Prostate gland (tissue), 2 donors: ENCODE results near the gene GLCE. TPM values are rescaled to one million over a fixed set of nuclear protein-coding genes. Genes with fewer than 3 reads are reported as not detected.
"Not testable (repeated sequence)": the region's sequence is repeated elsewhere in the genome, so short reads cannot be mapped to it uniquely, and the experiment has no call there.

Experiments
- DNase-seq: peaks from one replicate; pipeline ENCODE4 v3.0.0-alpha.2; 2019; ENCODE audit warnings: low spot score
- H3K27ac ChIP-seq, 2 donors: fragments of 200-600 bp; sonication (generic); 2 replicates each; pipeline ENCODE4 v1.5.1; 2017 to 2019
- H3K27me3 ChIP-seq: fragments of 200-600 bp; sonication (generic); replicated peaks from 2 replicates; pipeline ENCODE4 v1.5.1; 2019; ENCODE audit not compliant: insufficient read depth
- H3K36me3 ChIP-seq, 2 donors: fragments of 200-600 bp; sonication (generic); 1 replicate in 1 of 2; 2 replicates in 1 of 2; pipeline versions ENCODE4 v1.5.1 to v1.8.1; 2017 to 2019
- H3K4me1 ChIP-seq: fragments of 200-600 bp; sonication (generic); replicated peaks from 2 replicates; pipeline ENCODE4 v1.5.1; 2019
- H3K4me3 ChIP-seq, 2 donors: fragments of 200-600 bp; sonication (generic); 2 replicates each; pipeline ENCODE4 v1.5.1; 2017 to 2019
- H3K9me3 ChIP-seq: fragments of 200-600 bp; sonication (generic); 2 replicates; pipeline ENCODE4 v1.5.1; 2017
- CTCF ChIP-seq, 4 experiments: fragments of 200-600 bp in 2 of 4; fragments of 450-650 bp in 2 of 4; sonication (generic) in 2 of 4; IDR thresholded peaks; 1 replicate in 3 of 4; 2 replicates in 1 of 4; pipeline ENCODE4 v1.5.1; 2016 to 2019; ENCODE audit warnings: antibody characterized with exemption in 4 of 4, mild to moderate bottlenecking in 2 of 4, moderate library complexity in 2 of 4
- POLR2A ChIP-seq: fragments of 450-650 bp; IDR thresholded peaks from one replicate; pipeline ENCODE4 v1.6.1; 2016; ENCODE audit warnings: antibody characterized with exemption, mild to moderate bottlenecking
- POLR2AphosphoS5 ChIP-seq: sonication (generic); formaldehyde crosslinking; IDR thresholded peaks from one replicate; pipeline ENCODE4 v1.6.1; 2017; ENCODE audit warnings: antibody characterized with exemption
- WGBS: methylation state at CpG from one replicate; pipeline ENCODE4 v1.1.5; 2018; 5-methylcytosine and 5-hydroxymethylcytosine counted together
- intact Hi-C: fragments of 100-400 bp; cut with DNase I; formaldehyde crosslinking; loops from one replicate; pipeline ENCODE4 v1.14.2; 2022
- total RNA-seq, 2 donors: library from RNA; depleted of rRNA; stranded (reverse); fragments of >200 nt; gene quantifications; one replicate each; pipeline ENCODE4 v1.1.0, GENCODE V29; 2016

Gene GLCE
- total RNA-seq, 2 donors from 2014 or later, result 17.4 TPM

GRCh38 chr15:69290346-69291164 is 130.1 kb downstream of the GLCE start:
- Histone ChIP-seq H3K27me3 (no peaks in the 10 kb centered on the region), H3K4me1 (no peaks in the 10 kb centered on the region), H3K9me3 (no peaks in the 10 kb centered on the region), H3K27ac (no peak overlapping the region), H3K4me3 (no peak overlapping the region), H3K36me3 (no peaks in the 10 kb centered on the region)
- intact Hi-C loops, result no loop called here
- 44% methylated on average over 7 of the region's 7 CpGs for WGBS
- no peak for DNase-seq
- TF ChIP-seq CTCF (IDR thresholded peaks at IDR 0.05) (no peak), POLR2A (no peak), POLR2AphosphoS5 (no peak)

- WGBS, result 92% methylated on average over 10 of the region's 10 CpGs
- intact Hi-C loops, H3K27ac ChIP-seq, H3K27me3 ChIP-seq, H3K36me3 ChIP-seq, H3K4me3 ChIP-seq, DNase-seq, H3K4me1 ChIP-seq, H3K9me3 ChIP-seq: not testable (repeated sequence)
These were observed 131.2 kb downstream of the GLCE start for GRCh38 chr15:69291651-69292050.

GRCh38 chr15:69292826-69293420 is 132.5 kb downstream of the GLCE start:
- no peaks in the 10 kb centered on the region for H3K27me3 ChIP-seq
- no peak for TF ChIP-seq CTCF (IDR thresholded peaks at IDR 0.05)
- TF ChIP-seq POLR2A, result no peak
- TF ChIP-seq POLR2AphosphoS5, result no peak
- H3K36me3 ChIP-seq, result no peaks in the 10 kb centered on the region
- no peak for DNase-seq
- H3K4me1 ChIP-seq, result no peaks in the 10 kb centered on the region
- no peak overlapping the region for H3K4me3 ChIP-seq
- H3K27ac ChIP-seq, result no peak overlapping the region
- 90% methylated on average over 10 of the region's 10 CpGs for WGBS
- intact Hi-C loops, result no loop called here
- H3K9me3 ChIP-seq, result no peaks in the 10 kb centered on the region

GRCh38 chr15:69293741-69294615 is 133.5 kb downstream of the GLCE start:
- TF ChIP-seq POLR2A, result no peak
- no peak for TF ChIP-seq CTCF (IDR thresholded peaks at IDR 0.05)
- TF ChIP-seq POLR2AphosphoS5, result no peak
- Histone ChIP-seq H3K27me3 (no peaks in the 10 kb centered on the region), H3K27ac (no peak overlapping the region), H3K9me3 (no peaks in the 10 kb centered on the region), H3K4me3 (no peak overlapping the region), H3K36me3 (no peaks in the 10 kb centered on the region), H3K4me1 (peaks cover 4% of the 10 kb centered on the region)
- WGBS, result 91% methylated on average over 11 of the region's 11 CpGs
- no peak for DNase-seq
- intact Hi-C loops, result no loop called here

- intact Hi-C loops, result no loop called here
- H3K4me1 ChIP-seq, result peaks cover 4% of the 10 kb centered on the region
- no peaks in the 10 kb centered on the region for H3K36me3 ChIP-seq
- TF ChIP-seq CTCF (IDR thresholded peaks at IDR 0.05) (no peak), POLR2AphosphoS5 (no peak), POLR2A (no peak)
- no peak for DNase-seq
- 89% methylated on average over 6 of the region's 6 CpGs for WGBS
- H3K9me3 ChIP-seq, result no peaks in the 10 kb centered on the region
- H3K27me3 ChIP-seq, result peaks cover 3% of the 10 kb centered on the region
- no peak overlapping the region for H3K4me3 ChIP-seq
- no peak overlapping the region for H3K27ac ChIP-seq
These were observed 136.2 kb downstream of the GLCE start for GRCh38 chr15:69296606-69297005.
